Activated CD8-positive, alpha-beta memory T cell treated with anti-CD3 and anti-CD28 coated beads for 4 hours (primary cell): Measurements from ENCODE around the gene MARCHF10.
"Not testable (repeated sequence)": the region's sequence is repeated elsewhere in the genome, so short reads cannot be mapped to it uniquely, and the experiment has no call there.

Source experiments
- DNase-seq, 2 donors: peaks; one replicate each; pipeline ENCODE4 v3.0.0-alpha.2; 2020; ENCODE audit warnings: low read depth in 2 of 2

The MARCHF10 gene

GRCh38 chr17:62790564-62790986 lies 17.5 kb downstream of the MARCHF10 start:
- DNase-seq, result no peak

GRCh38 chr17:62787366-62787765 lies 20.7 kb downstream of the MARCHF10 start:
- DNase-seq, result no peak

GRCh38 chr17:62786646-62787045 lies 21.5 kb downstream of the MARCHF10 start:
- DNase-seq, result no peak

- DNase-seq, result not testable (repeated sequence)
These were observed 22.1 kb downstream of the MARCHF10 start for GRCh38 chr17:62785983-62786382.

- DNase-seq, result no peak
These were observed 25.3 kb downstream of the MARCHF10 start for GRCh38 chr17:62782730-62783270.

- DNase-seq, result no peak
These were observed 26.3 kb downstream of the MARCHF10 start for GRCh38 chr17:62781831-62782251.

GRCh38 chr17:62781356-62781755 lies 26.8 kb downstream of the MARCHF10 start:
- no peak for DNase-seq

- no peak for DNase-seq
These were observed 27.2 kb downstream of the MARCHF10 start for GRCh38 chr17:62780951-62781350.

- DNase-seq, result no peak
These were observed 27.8 kb downstream of the MARCHF10 start for GRCh38 chr17:62780269-62780668.

- DNase-seq, result no peak
These were observed 29.0 kb downstream of the MARCHF10 start for GRCh38 chr17:62778990-62779681.

GRCh38 chr17:62775876-62776275 lies 32.2 kb downstream of the MARCHF10 start:
- DNase-seq, result no peak

GRCh38 chr17:62774338-62774737 lies 33.8 kb downstream of the MARCHF10 start:
- DNase-seq, result no peak

- DNase-seq, result no peak
These were observed 40.1 kb downstream of the MARCHF10 start for GRCh38 chr17:62767997-62768396.

- no peak for DNase-seq
These were observed 42.8 kb downstream of the MARCHF10 start for GRCh38 chr17:62765351-62765750.

- no peak for DNase-seq
These were observed 44.1 kb downstream of the MARCHF10 start for GRCh38 chr17:62763891-62764600.

- DNase-seq, result no peak
These were observed 46.2 kb downstream of the MARCHF10 start for GRCh38 chr17:62761884-62762283.

GRCh38 chr17:62760945-62761267 lies 47.2 kb downstream of the MARCHF10 start:
- no peak for DNase-seq

GRCh38 chr17:62760059-62760944 lies 47.8 kb downstream of the MARCHF10 start:
- DNase-seq, result no peak

- no peak for DNase-seq
These were observed 50.6 kb downstream of the MARCHF10 start for GRCh38 chr17:62757500-62757951.

GRCh38 chr17:62756198-62756597 lies 51.9 kb downstream of the MARCHF10 start:
- no peak for DNase-seq

- DNase-seq, result no peak
These were observed 52.8 kb downstream of the MARCHF10 start for GRCh38 chr17:62755141-62755851.
